NCI-H774 (cell line): Measurements from ENCODE around the gene EVA1A.
A peak's percentile ranks its signal among the peaks of the same experiment; 100 is the strongest.
"Not testable (repeated sequence)": the region's sequence is repeated elsewhere in the genome, so short reads cannot be mapped to it uniquely, and the experiment has no call there.

Source experiments
- DNase-seq: peaks from one replicate; lab custom pipeline; 2025; lab: John Stamatoyannopoulos, UW

Gene EVA1A

GRCh38 chr2:75483878-75484277 lies 76.9 kb downstream of the EVA1A start:
- DNase-seq: no peak

GRCh38 chr2:75482398-75482797 lies 78.3 kb downstream of the EVA1A start:
- DNase-seq: no peak

- DNase-seq: peak; percentile 77
Observed at GRCh38 chr2:75480971-75481836, 79.5 kb downstream of the EVA1A start.

GRCh38 chr2:75477696-75478095 lies 83.0 kb downstream of the EVA1A start:
- not testable (repeated sequence) for DNase-seq

GRCh38 chr2:75476761-75477160 lies 84.0 kb downstream of the EVA1A start:
- no peak for DNase-seq

- DNase-seq: no peak
Observed at GRCh38 chr2:75475976-75476375, 84.8 kb downstream of the EVA1A start.

- no peak for DNase-seq
Observed at GRCh38 chr2:75475049-75475448, 85.7 kb downstream of the EVA1A start.

- no peak for DNase-seq
Observed at GRCh38 chr2:75474115-75474514, 86.6 kb downstream of the EVA1A start.

GRCh38 chr2:75466708-75467311 lies 93.9 kb downstream of the EVA1A start:
- DNase-seq: no peak

- DNase-seq: peak; percentile 58
Observed at GRCh38 chr2:75465317-75465984, 95.3 kb downstream of the EVA1A start.

GRCh38 chr2:75464348-75464946 lies 96.3 kb downstream of the EVA1A start:
- DNase-seq: peak; percentile 8

GRCh38 chr2:75462721-75463120 lies 98.0 kb downstream of the EVA1A start:
- DNase-seq: no peak

GRCh38 chr2:75462206-75462605 lies 98.5 kb downstream of the EVA1A start:
- DNase-seq: no peak

GRCh38 chr2:75460630-75461029 lies 100.1 kb downstream of the EVA1A start:
- no peak for DNase-seq

- DNase-seq: no peak
Observed at GRCh38 chr2:75459565-75460310, 101.0 kb downstream of the EVA1A start.

GRCh38 chr2:75458201-75458600 lies 102.5 kb downstream of the EVA1A start:
- no peak for DNase-seq

- DNase-seq: no peak
Observed at GRCh38 chr2:75456825-75457224, 103.9 kb downstream of the EVA1A start.

GRCh38 chr2:75456111-75456510 lies 104.6 kb downstream of the EVA1A start:
- DNase-seq: no peak

- DNase-seq: no peak
Observed at GRCh38 chr2:75454241-75454620, 106.5 kb downstream of the EVA1A start.

GRCh38 chr2:75453384-75454240 lies 107.1 kb downstream of the EVA1A start:
- DNase-seq: no peak

- DNase-seq: no peak
Observed at GRCh38 chr2:75450068-75450467, 110.7 kb downstream of the EVA1A start.
